K562 (cell line): Measurements from ENCODE around the gene COL6A2. TPM values are rescaled to one million over a fixed set of nuclear protein-coding genes. Genes with fewer than 3 reads are reported as not detected.

Experiments
- ATAC-seq: fragments of 200-7000 bp; cut with Tn5 transposase; 3 replicates; pipeline ENCODE4 v1.9.1; 2020; ENCODE audit warnings: moderate library complexity
- BruUV-seq: library from RNA; stranded (reverse); fragments of 400-500 nt; replicated peaks from 2 replicates; lab custom pipeline; 2021; lab: Mats Ljungman, UMichigan
- CTCF ChIA-PET: fragments of 300-600 bp; formaldehyde crosslinking; extraction: SDS; loops from one replicate; lab custom pipeline; 2021; ENCODE audit warnings: low intra/inter-chr PET ratio; lab: Yijun Ruan, JAX
- POLR2A ChIA-PET: fragments of 300-600, 350-650 bp; sonication (Branson Sonifier 250); formaldehyde crosslinking; extraction: SDS; loops from one replicate; lab custom pipeline; 2021; ENCODE audit warnings: antibody characterized with exemption, inconsistent platforms; lab: Yijun Ruan, JAX
- DNase-seq, 4 experiments: peaks; one replicate each; pipeline versions ENCODE4 v3.0.0 to v3.0.0-alpha.2; 2011 to 2018; ENCODE audit warnings: low spot score in 3 of 4, mixed read lengths in 3 of 4; ENCODE audit errors: extremely low read depth in 1 of 4
- FAIRE-seq: peaks from 2 replicates; lab custom pipeline; 2011; peaks lifted over from hg19 to GRCh38; lab: Jason Lieb, UNC
- H2AFZ ChIP-seq: 2 replicates; pipeline ENCODE4 v1.6.0; 2011; ENCODE audit warnings: low read depth, low read length, control low read depth, inconsistent platforms
- H3K27ac ChIP-seq: fragments of 200-600 bp; 3 replicates; pipeline ENCODE4 v1.8.0; 2011; ENCODE audit warnings: low read depth, mild to moderate bottlenecking, control low read depth, inconsistent platforms, low read length, moderate library complexity, mixed read lengths; ENCODE audit errors: extremely low read depth
- H3K27me3 ChIP-seq, 2 experiments: fragments of 300-600 bp in 1 of 2; 2 replicates in 1 of 2; 3 replicates in 1 of 2; pipeline versions ENCODE4 v1.6.0 to v1.8.0; 2011; ENCODE audit warnings: inconsistent platforms in 2 of 2, low read length in 2 of 2, mild to moderate bottlenecking in 1 of 2, mixed read lengths in 1 of 2, moderate library complexity in 1 of 2; ENCODE audit not compliant: control insufficient read depth in 2 of 2, insufficient read depth in 2 of 2
- H3K36me3 ChIP-seq: fragments of 300-600 bp; 3 replicates; pipeline ENCODE4 v1.8.0; 2011; ENCODE audit warnings: mild to moderate bottlenecking, low read length, inconsistent platforms; ENCODE audit not compliant: control insufficient read depth, insufficient read depth
- H3K4me1 ChIP-seq, 2 experiments: fragments of 200-600 bp in 1 of 2; replicated peaks in 1 of 2; 2 replicates in 1 of 2; 3 replicates in 1 of 2; pipeline versions ENCODE4 v1.5.1 to v1.8.0; 2011; ENCODE audit warnings: inconsistent platforms in 2 of 2, low read length in 2 of 2, mild to moderate bottlenecking in 1 of 2, mixed read lengths in 1 of 2, moderate library complexity in 1 of 2; ENCODE audit not compliant: control insufficient read depth in 2 of 2, insufficient read depth in 2 of 2
- H3K4me2 ChIP-seq: 2 replicates; pipeline ENCODE4 v1.6.1; 2011; ENCODE audit warnings: low read length, control low read depth, inconsistent platforms, mixed read lengths; ENCODE audit not compliant: insufficient read depth
- H3K4me3 ChIP-seq: fragments of 200-600 bp; sonication (generic), shearing (Covaris generic); 2 replicates; pipeline ENCODE4 v1.5.1; 2016; ENCODE audit warnings: control low read depth, inconsistent platforms
- H3K79me2 ChIP-seq: fragments of 200-600 bp; 3 replicates; pipeline ENCODE4 v1.8.0; 2011; ENCODE audit warnings: low read length, inconsistent platforms; ENCODE audit not compliant: control insufficient read depth, insufficient read depth
- H3K9ac ChIP-seq, 2 experiments: 2 replicates each; pipeline versions ENCODE4 v1.6.0 to v1.6.1; 2011; ENCODE audit warnings: low read depth in 2 of 2, low read length in 2 of 2, control low read depth in 1 of 2, inconsistent platforms in 1 of 2, mild to moderate bottlenecking in 1 of 2, mixed read lengths in 1 of 2; ENCODE audit not compliant: insufficient read depth in 1 of 2
- H3K9me1 ChIP-seq: one replicate; pipeline ENCODE4 v1.6.0; 2011; ENCODE audit warnings: inconsistent platforms, mild to moderate bottlenecking, low read length, moderate library complexity; ENCODE audit not compliant: control insufficient read depth, insufficient read depth
- H3K9me3 ChIP-seq: replicated peaks from 2 replicates; pipeline ENCODE4 v1.5.1; 2011; ENCODE audit warnings: low read depth, low read length, inconsistent platforms; ENCODE audit not compliant: control insufficient read depth, insufficient read depth
- H4K20me1 ChIP-seq: replicated peaks from 2 replicates; pipeline ENCODE4 v1.6.1; 2011; ENCODE audit warnings: low read length, inconsistent platforms, mixed read lengths; ENCODE audit not compliant: control insufficient read depth, insufficient read depth
- E2F3 ChIP-seq: fragments of 250-450 bp; sonication (Bioruptor Pico); IDR thresholded peaks from 2 replicates; pipeline ENCODE4 v1.4.0; 2020; ENCODE audit warnings: mild to moderate bottlenecking
- FOXA1 ChIP-seq: fragments of 450-650 bp; IDR thresholded peaks from 2 replicates; pipeline ENCODE4 v1.6.1; 2016; ENCODE audit warnings: mild to moderate bottlenecking, borderline replicate concordance
- ILF3 ChIP-seq: fragments of 450-650 bp; IDR thresholded peaks from 2 replicates; pipeline ENCODE4 v1.6.1; 2018; ENCODE audit warnings: antibody characterized with exemption, mild to moderate bottlenecking, moderate library complexity, borderline replicate concordance
- KLF16 ChIP-seq: IDR thresholded peaks from 2 replicates; pipeline ENCODE4 v1.6.1; 2016; ENCODE audit warnings: antibody characterized with exemption
- NR4A1 ChIP-seq, 2 experiments: fragments of 250-450 bp in 1 of 2; fragments of 450-650 bp in 1 of 2; sonication (Bioruptor Pico) in 1 of 2; IDR thresholded peaks; 2 replicates each; pipeline versions ENCODE4 v1.4.0 to v1.6.1; 2016 to 2020; ENCODE audit warnings: mild to moderate bottlenecking in 2 of 2, missing compliant biosample characterization in 1 of 2, missing genetic modification characterization in 1 of 2, moderate library complexity in 1 of 2
- PTBP1 ChIP-seq: fragments of 200-400 bp; formaldehyde crosslinking; IDR thresholded peaks from 2 replicates; pipeline ENCODE4 v1.6.1; 2017; ENCODE audit warnings: low read depth, low read length
- TARDBP ChIP-seq: fragments of 450-650 bp; IDR thresholded peaks from 2 replicates; pipeline ENCODE4 v1.6.1; 2016
- ZNF24 ChIP-seq: fragments of 450-650 bp; IDR thresholded peaks from 2 replicates; pipeline ENCODE4 v1.6.1; 2016
- WGBS: fragments of 100-300 bp; shearing (Covaris generic); methylation state at CpG from one replicate; pipeline ENCODE4 v1.1.6; 2016; ENCODE audit warnings: low coverage, mixed read lengths; ENCODE audit not compliant: insufficient coverage; ENCODE audit errors: missing lambda C conversion rate; 5-methylcytosine and 5-hydroxymethylcytosine counted together
- in situ Hi-C: fragments of 300-500 bp; cut with MboI; formaldehyde crosslinking; loops from 4 replicates; pipeline ENCODE4 v1.15.0; 2018; ENCODE audit warnings: inconsistent platforms, mixed read lengths
- intact Hi-C: fragments of 100-400 bp; cut with micrococcal nuclease; formaldehyde crosslinking; loops from 2 replicates; pipeline ENCODE4 v1.14.2; 2022
- polyA plus RNA-seq, 8 experiments: library from polyadenylated mRNA; depleted of rRNA in 4 of 8; stranded (reverse) in 5 of 8; unstranded in 3 of 8; fragments of >200 nt; fragmentation: Nextera tagmentation in 2 of 8; fragmentation: Illumina TruSeq in 1 of 8; extraction: Ambion mirVana in 2 of 8; extraction: Trizol in 1 of 8; gene quantifications; 2 replicates each; pipeline versions ENCODE4 v1.2.1 to v1.2.3, GENCODE V29; 2011 to 2014; ENCODE audit warnings: inconsistent platforms in 1 of 8, missing spikeins in 1 of 8
- total RNA-seq, 7 experiments: library from RNA; depleted of rRNA in 6 of 7; stranded (reverse); fragments of >200 nt in 6 of 7; fragmentation: Illumina TruSeq in 2 of 7; extraction: Trizol in 2 of 7; gene quantifications; 2 replicates each; pipeline versions ENCODE4 v1.2.1 to v1.2.3, GENCODE V29; 2011 to 2021; ENCODE audit warnings: low replicate concordance in 1 of 7
- TF ChIP-seq, protein P1 (sequence below): fragments of 250-450 bp; sonication (Bioruptor Pico); IDR thresholded peaks from 2 replicates; pipeline ENCODE4 v1.4.0; 2020; ENCODE audit warnings: mild to moderate bottlenecking, moderate library complexity
- TF ChIP-seq, protein P2 (sequence below): fragments of 250-450 bp; sonication (Bioruptor Pico); IDR thresholded peaks from 2 replicates; pipeline ENCODE4 v1.8.0; 2022; ENCODE audit warnings: inconsistent platforms, mild to moderate bottlenecking, moderate library complexity, borderline replicate concordance
- TF ChIP-seq, protein P3 (sequence below): sonication (generic); formaldehyde crosslinking; IDR thresholded peaks from 2 replicates; pipeline ENCODE4 v1.8.0; 2022; ENCODE audit warnings: missing genetic modification reagents, mild to moderate bottlenecking, moderate library complexity, borderline replicate concordance

Gene COL6A2
- total and polyA plus RNA-seq, 9 of the 15 experiments (the other 6 are each of a cell fraction or from before 2014, with no cell fraction given) = 0.07 to 1.1 (median 0.24) TPM; not detected in 3

DNA sequence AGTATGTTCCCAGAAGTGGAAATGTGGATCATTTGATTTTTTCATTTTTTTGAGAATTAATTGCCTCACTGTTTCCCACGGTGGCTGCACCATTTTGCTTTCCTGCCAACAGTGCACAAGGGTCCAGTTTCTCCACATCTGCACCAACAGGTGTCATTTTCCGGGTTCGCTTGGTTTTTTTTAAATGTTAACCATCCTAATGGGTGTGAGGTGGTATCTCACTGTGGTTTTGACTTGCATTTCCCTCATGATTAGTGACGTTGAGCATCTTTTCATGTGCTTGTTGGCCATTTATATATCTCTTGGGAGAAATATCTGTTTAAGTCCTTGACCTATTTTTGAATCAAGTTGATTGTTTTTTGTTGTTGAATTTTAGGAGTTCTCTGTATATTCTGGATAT is 3.0 kb downstream of the COL6A2 start:
- TF ChIP-seq TARDBP = no peak
- no peak for TF ChIP-seq NR4A1 (CRISPR knock-in tag; IDR thresholded peaks at IDR 0.05)
- TF ChIP-seq NR4A1 (tag; IDR thresholded peaks at IDR 0.05) = no peak
- TF ChIP-seq, protein P1, sequence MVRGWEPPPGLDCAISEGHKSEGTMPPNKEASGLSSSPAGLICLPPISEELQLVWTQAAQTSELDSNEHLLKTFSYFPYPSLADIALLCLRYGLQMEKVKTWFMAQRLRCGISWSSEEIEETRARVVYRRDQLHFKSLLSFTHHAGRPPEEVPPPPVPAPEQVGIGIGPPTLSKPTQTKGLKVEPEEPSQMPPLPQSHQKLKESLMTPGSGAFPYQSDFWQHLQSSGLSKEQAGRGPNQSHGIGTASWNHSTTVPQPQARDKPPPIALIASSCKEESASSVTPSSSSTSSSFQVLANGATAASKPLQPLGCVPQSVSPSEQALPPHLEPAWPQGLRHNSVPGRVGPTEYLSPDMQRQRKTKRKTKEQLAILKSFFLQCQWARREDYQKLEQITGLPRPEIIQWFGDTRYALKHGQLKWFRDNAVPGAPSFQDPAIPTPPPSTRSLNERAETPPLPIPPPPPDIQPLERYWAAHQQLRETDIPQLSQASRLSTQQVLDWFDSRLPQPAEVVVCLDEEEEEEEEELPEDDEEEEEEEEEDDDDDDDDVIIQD (CRISPR knock-in tag) = no peak
- 0% methylated on average over 4 of the region's 4 CpGs for WGBS
- DNase-seq = no peak

DNA sequence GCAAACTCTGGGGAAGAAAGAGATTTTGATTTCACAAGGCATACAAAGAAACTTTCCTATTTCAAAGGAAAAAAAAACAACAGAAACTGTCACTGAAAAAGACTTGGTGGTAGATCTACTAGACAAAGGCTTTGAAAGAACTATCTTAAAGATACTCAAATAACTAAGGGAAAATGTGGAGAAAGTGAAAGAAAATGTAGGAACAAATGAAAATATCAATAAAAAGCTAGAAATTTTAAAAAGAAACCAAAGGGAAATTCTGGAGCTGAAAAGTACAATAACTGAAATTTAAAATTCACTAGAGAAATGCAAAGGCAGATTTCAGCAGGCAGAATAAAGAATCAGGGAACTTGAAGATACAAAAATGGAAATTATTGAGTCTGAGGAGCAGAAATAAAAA is 6.2 kb downstream of the COL6A2 start:
- FAIRE-seq = no peak
- Histone ChIP-seq H3K9ac (no peak overlapping the region), H3K4me1 (peaks cover 0 to 4% of the 10 kb centered on the region in 2 experiments; a peak in 1 of 5 replicates), H3K27me3 (peaks cover 3 to 4% of the 10 kb centered on the region in 2 experiments; a peak in 3 of 5 replicates), H3K4me3 (no peak overlapping the region), H3K4me2 (no peak overlapping the region), H3K36me3 (no peaks in the 10 kb centered on the region), H3K9me3 (no peaks in the 10 kb centered on the region), H3K9me1 (no peaks in the 10 kb centered on the region), H3K27ac (no peak overlapping the region), H2AFZ (no peak overlapping the region), H4K20me1 (no peaks in the 10 kb centered on the region), H3K79me2 (no peaks in the 10 kb centered on the region)
- in situ Hi-C loops = no loop called here
- no peak for DNase-seq
- intact Hi-C loops = no loop called here
- ChIA-PET POLR2A (no interaction called here), CTCF (no interaction called here)
- no TSS peak for BruUV-seq
- ATAC-seq = no peak
- TF ChIP-seq PTBP1 (no peak), KLF16 (no peak), FOXA1 (no peak), ILF3 (no peak), E2F3 (no peak), ZNF24 (no peak)
- TF ChIP-seq, protein P2, sequence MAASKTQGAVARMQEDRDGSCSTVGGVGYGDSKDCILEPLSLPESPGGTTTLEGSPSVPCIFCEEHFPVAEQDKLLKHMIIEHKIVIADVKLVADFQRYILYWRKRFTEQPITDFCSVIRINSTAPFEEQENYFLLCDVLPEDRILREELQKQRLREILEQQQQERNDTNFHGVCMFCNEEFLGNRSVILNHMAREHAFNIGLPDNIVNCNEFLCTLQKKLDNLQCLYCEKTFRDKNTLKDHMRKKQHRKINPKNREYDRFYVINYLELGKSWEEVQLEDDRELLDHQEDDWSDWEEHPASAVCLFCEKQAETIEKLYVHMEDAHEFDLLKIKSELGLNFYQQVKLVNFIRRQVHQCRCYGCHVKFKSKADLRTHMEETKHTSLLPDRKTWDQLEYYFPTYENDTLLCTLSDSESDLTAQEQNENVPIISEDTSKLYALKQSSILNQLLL (CRISPR knock-in tag) = no peak
- TF ChIP-seq, protein P3, sequence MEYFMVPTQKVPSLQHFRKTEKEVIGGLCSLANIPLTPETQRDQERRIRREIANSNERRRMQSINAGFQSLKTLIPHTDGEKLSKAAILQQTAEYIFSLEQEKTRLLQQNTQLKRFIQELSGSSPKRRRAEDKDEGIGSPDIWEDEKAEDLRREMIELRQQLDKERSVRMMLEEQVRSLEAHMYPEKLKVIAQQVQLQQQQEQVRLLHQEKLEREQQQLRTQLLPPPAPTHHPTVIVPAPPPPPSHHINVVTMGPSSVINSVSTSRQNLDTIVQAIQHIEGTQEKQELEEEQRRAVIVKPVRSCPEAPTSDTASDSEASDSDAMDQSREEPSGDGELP (CRISPR knock-in tag) = no peak

More for the DNA sequence above, 3.0 kb downstream of the COL6A2 start:
- in situ Hi-C loops (no loop called here), intact Hi-C loops (no loop called here)
- CTCF ChIA-PET = no interaction called here
- Histone ChIP-seq H3K9ac (no peak overlapping the region), H3K27me3 (peaks cover 10 to 23% of the 10 kb centered on the region in 2 experiments), H3K9me1 (no peaks in the 10 kb centered on the region), H3K79me2 (no peaks in the 10 kb centered on the region), H3K9me3 (no peaks in the 10 kb centered on the region), H3K36me3 (no peaks in the 10 kb centered on the region), H4K20me1 (0 out of 2 replicates have a peak, but pooled peaks cover 3% of the 10 kb centered on the region), H3K4me2 (no peak overlapping the region), H2AFZ (no peak overlapping the region), H3K4me1 (peaks cover 0 to 24% of the 10 kb centered on the region in 2 experiments; a peak in 2 of 5 replicates), H3K4me3 (no peak overlapping the region), H3K27ac (no peak overlapping the region)
- POLR2A ChIA-PET = interaction anchor here (0.7 kb wide), 1 partner anchor 128 kb away, joined by 3 read pairs; no protein-coding TSS in a partner anchor
- no peak for ATAC-seq
- FAIRE-seq = no peak
- no TSS peak for BruUV-seq
